ENCODE data around the gene SYNE1. TPM values are rescaled to one million over a fixed set of nuclear protein-coding genes. Genes with fewer than 3 reads are reported as not detected.

SYNE1 gene
- total and polyA plus RNA-seq, 2 experiments from 2014 or later = 17.6 to 59.9 TPM

DNA sequence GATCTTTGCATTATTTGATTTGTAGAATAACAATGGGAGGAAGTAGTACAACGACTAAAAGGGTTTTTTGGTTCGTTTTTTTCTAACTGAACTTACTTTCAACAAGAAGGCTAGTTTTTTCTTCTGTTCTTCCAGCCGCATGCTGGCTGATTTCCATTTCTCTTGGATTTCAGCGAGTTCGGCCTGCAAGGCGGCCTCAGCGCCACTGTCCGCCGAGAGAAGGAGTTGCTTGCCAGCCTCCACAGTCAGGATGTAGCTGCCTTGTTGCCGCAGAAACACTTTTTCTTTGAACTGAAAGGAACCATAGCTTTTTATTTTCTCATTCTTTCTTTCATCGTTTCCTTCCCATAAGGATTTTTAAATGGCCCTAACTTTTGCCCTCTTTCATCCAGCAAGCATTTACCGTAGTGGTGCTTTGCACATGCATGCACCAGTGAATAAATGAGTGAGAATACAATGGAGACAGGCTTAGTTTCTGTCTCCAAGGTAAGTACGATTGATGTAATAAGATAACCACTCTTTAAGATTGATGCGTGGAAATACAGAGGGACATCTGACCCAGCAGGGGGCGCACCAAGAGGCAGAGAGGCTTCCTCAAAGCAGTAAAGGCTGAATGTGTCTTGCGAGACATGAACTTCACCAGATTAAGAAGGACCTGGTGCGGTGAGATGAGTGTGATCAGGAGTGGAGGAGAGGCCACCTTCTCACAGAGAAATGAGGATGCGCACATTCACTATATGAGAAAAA lies 430.9 kb downstream of the SYNE1 start:
- Histone ChIP-seq H4K20me1 (ENCODE audit: insufficient read depth, poor library complexity, severe bottlenecking) (no peaks in the 10 kb centered on the region), H3K27me3 (no peaks in the 10 kb centered on the region), H3K36me3 (replicated peaks; ENCODE audit: insufficient read depth, low read depth) (no peaks in the 10 kb centered on the region), H3K9me2 (replicated peaks; ENCODE audit: insufficient read depth) (no peaks in the 10 kb centered on the region), H3K4me1 (ENCODE audit: insufficient read depth) (no peaks in the 10 kb centered on the region), H3K79me2 (no peaks in the 10 kb centered on the region), H3K27ac (no peak overlapping the region), H3K4me3 (no peak overlapping the region), H2AFZ (no peak overlapping the region), H3K9me3 (ENCODE audit: low read depth) (no peaks in the 10 kb centered on the region), H3K4me2 (no peak overlapping the region)
- TF ChIP-seq EZH2 (IDR thresholded peaks at IDR 0.05; ENCODE audit: borderline replicate concordance) = no peak
- TF ChIP-seq, protein P1, sequence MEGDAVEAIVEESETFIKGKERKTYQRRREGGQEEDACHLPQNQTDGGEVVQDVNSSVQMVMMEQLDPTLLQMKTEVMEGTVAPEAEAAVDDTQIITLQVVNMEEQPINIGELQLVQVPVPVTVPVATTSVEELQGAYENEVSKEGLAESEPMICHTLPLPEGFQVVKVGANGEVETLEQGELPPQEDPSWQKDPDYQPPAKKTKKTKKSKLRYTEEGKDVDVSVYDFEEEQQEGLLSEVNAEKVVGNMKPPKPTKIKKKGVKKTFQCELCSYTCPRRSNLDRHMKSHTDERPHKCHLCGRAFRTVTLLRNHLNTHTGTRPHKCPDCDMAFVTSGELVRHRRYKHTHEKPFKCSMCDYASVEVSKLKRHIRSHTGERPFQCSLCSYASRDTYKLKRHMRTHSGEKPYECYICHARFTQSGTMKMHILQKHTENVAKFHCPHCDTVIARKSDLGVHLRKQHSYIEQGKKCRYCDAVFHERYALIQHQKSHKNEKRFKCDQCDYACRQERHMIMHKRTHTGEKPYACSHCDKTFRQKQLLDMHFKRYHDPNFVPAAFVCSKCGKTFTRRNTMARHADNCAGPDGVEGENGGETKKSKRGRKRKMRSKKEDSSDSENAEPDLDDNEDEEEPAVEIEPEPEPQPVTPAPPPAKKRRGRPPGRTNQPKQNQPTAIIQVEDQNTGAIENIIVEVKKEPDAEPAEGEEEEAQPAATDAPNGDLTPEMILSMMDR (IDR thresholded peaks at IDR 0.05; ENCODE audit: poor library complexity) = peak; percentile 23
- DNase-seq (ENCODE audit: low spot score) = peak; percentile 19
- WGBS (ENCODE audit: low lambda C conversion rate, missing lambda C conversion rate) = 89% methylated on average over 18 of the region's 18 CpGs

DNA sequence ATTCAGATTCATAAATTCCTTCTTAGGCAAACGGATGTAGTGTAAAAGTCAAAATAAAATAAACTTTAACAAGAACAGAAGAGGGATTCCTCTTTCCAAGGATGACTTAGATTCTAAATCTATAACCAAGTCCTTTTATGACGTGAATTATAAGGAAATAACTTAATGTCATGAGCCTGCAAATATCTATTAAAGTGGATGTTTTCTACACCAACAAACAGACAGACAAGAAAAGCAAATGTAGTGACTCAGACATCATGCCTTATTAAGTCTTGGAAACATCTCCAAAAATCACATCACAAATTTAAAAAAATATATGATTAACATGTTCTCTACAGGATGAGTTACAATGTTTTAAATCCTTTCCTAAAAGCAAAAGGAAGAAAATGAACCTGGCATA lies 432.6 kb downstream of the SYNE1 start:
- Histone ChIP-seq H3K9me2 (replicated peaks; ENCODE audit: insufficient read depth) (no peaks in the 10 kb centered on the region), H4K20me1 (ENCODE audit: insufficient read depth, poor library complexity, severe bottlenecking) (no peaks in the 10 kb centered on the region), H3K4me2 (no peak overlapping the region), H3K4me1 (ENCODE audit: insufficient read depth) (no peaks in the 10 kb centered on the region), H3K4me3 (no peak overlapping the region), H3K36me3 (replicated peaks; ENCODE audit: insufficient read depth, low read depth) (no peaks in the 10 kb centered on the region), H2AFZ (no peak overlapping the region), H3K9me3 (ENCODE audit: low read depth) (no peaks in the 10 kb centered on the region), H3K27ac (no peak overlapping the region), H3K27me3 (no peaks in the 10 kb centered on the region), H3K79me2 (no peaks in the 10 kb centered on the region)
- WGBS (ENCODE audit: low lambda C conversion rate, missing lambda C conversion rate) = 89% methylated on average over 2 of the region's 2 CpGs
- no peak for DNase-seq (ENCODE audit: low spot score)
- TF ChIP-seq, protein P1 (IDR thresholded peaks at IDR 0.05; ENCODE audit: poor library complexity) = no peak
- TF ChIP-seq EZH2phosphoT487 (IDR thresholded peaks at IDR 0.05; ENCODE audit: low read depth, severe bottlenecking, unreplicated experiment) = no peak
- no peak for TF ChIP-seq EZH2 (IDR thresholded peaks at IDR 0.05; ENCODE audit: borderline replicate concordance)

DNA sequence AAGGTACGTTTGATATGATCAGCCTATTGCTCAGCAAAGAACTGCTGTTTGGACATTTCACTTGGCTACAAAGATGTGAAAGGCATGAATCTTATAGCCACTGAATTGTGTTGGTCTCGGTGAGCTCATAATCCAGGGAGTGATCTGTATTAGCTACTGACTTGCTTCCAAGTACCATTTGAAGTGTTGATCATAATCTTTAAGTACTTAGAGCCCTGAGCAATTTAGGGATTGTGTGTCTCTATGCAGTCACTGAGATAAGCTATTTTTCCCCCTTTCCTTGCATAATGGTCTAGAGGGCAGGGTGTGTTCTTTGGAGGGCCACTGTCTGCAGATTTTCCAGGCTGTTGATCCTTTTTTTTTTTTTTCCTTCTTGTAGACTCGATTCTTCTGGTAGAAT lies 436.0 kb downstream of the SYNE1 start:
- H2AFZ ChIP-seq = no peak overlapping the region
- WGBS (ENCODE audit: low lambda C conversion rate, missing lambda C conversion rate) = 43% methylated on average over 3 of the region's 3 CpGs
- H3K9me3 ChIP-seq (ENCODE audit: low read depth) = no peaks in the 10 kb centered on the region
- TF ChIP-seq, protein P1 (IDR thresholded peaks at IDR 0.05; ENCODE audit: poor library complexity) = no peak
- TF ChIP-seq EZH2phosphoT487 (IDR thresholded peaks at IDR 0.05; ENCODE audit: low read depth, severe bottlenecking, unreplicated experiment) = no peak
- TF ChIP-seq EZH2 (IDR thresholded peaks at IDR 0.05; ENCODE audit: borderline replicate concordance) = no peak
- no peaks in the 10 kb centered on the region for H4K20me1 ChIP-seq (ENCODE audit: insufficient read depth, poor library complexity, severe bottlenecking)
- H3K36me3 ChIP-seq (replicated peaks; ENCODE audit: insufficient read depth, low read depth) = no peaks in the 10 kb centered on the region
- H3K27ac ChIP-seq = no peak overlapping the region
- H3K9me2 ChIP-seq (replicated peaks; ENCODE audit: insufficient read depth) = no peaks in the 10 kb centered on the region
- H3K4me1 ChIP-seq (ENCODE audit: insufficient read depth) = no peaks in the 10 kb centered on the region
- H3K27me3 ChIP-seq = no peaks in the 10 kb centered on the region
- H3K4me3 ChIP-seq = no peak overlapping the region
- no peaks in the 10 kb centered on the region for H3K79me2 ChIP-seq
- H3K4me2 ChIP-seq = no peak overlapping the region
- no peak for DNase-seq (ENCODE audit: low spot score)
